Gastroesophageal sphincter (tissue), 3 donors: ENCODE measurements around the gene RINT1.

Source experiments
- CTCF ChIP-seq, 4 experiments: fragments of 200-600 bp in 2 of 4; fragments of 450-650 bp in 2 of 4; sonication (generic) in 1 of 4; IDR thresholded peaks; one replicate each; pipeline ENCODE4 v1.5.1; 2017 to 2019; ENCODE audit warnings: antibody characterized with exemption in 4 of 4, mild to moderate bottlenecking in 2 of 4, moderate library complexity in 2 of 4
- EP300 ChIP-seq: sonication (generic); formaldehyde crosslinking; IDR thresholded peaks from one replicate; pipeline ENCODE4 v1.6.1; 2017; ENCODE audit warnings: antibody characterized with exemption, mild to moderate bottlenecking
- POLR2A ChIP-seq, 2 donors: fragments of 450-650 bp; IDR thresholded peaks; one replicate each; pipeline ENCODE4 v1.6.1; 2017; ENCODE audit warnings: antibody characterized with exemption in 2 of 2, mild to moderate bottlenecking in 2 of 2, moderate library complexity in 1 of 2
- POLR2AphosphoS5 ChIP-seq: sonication (generic); formaldehyde crosslinking; IDR thresholded peaks from one replicate; pipeline ENCODE4 v1.6.1; 2017; ENCODE audit warnings: antibody characterized with exemption

- no peak for TF ChIP-seq CTCF (IDR thresholded peaks at IDR 0.05)
- TF ChIP-seq EP300: no peak
- no peak for TF ChIP-seq POLR2AphosphoS5
- no peak for TF ChIP-seq POLR2A (IDR thresholded peaks at IDR 0.05)
Observed at GRCh38 chr7:105612806-105613205, 80.8 kb downstream of the RINT1 start.
